Measurements from ENCODE around the gene PDE8A.

The PDE8A gene

GRCh38 chr15:84973492-84974460 is 7.9 kb upstream of the PDE8A start:
- Histone ChIP-seq H3K9me3 (ENCODE audit: control insufficient read depth, insufficient read depth, low read depth, low read length) (no peaks in the 10 kb centered on the region), H3K27ac (ENCODE audit: extremely low read depth, low read depth, low read length) (no peak overlapping the region), H3K36me3 (ENCODE audit: control insufficient read depth in 2 of 2, insufficient read depth in 1 of 2, low read length in 2 of 2) (no peaks in the 10 kb centered on the region), H3K4me1 (ENCODE audit: control insufficient read depth, insufficient read depth, low read length) (no peaks in the 10 kb centered on the region), H3K4me3 (ENCODE audit: low read depth, low read length) (no peak overlapping the region)
- TF ChIP-seq ZNF148 (tag by site-specific recombination; IDR thresholded peaks at IDR 0.05; ENCODE audit: borderline replicate concordance) = no peak
- TF ChIP-seq ZBTB49 (tag by site-specific recombination; IDR thresholded peaks at IDR 0.05; ENCODE audit: low read depth) = no peak
- TF ChIP-seq ZFP3 (tag by site-specific recombination; IDR thresholded peaks at IDR 0.05; ENCODE audit: low read depth) = no peak
- no peak for TF ChIP-seq ZNF184 (tag by site-specific recombination; IDR thresholded peaks at IDR 0.05)
- TF ChIP-seq ZNF37A (tag by site-specific recombination; IDR thresholded peaks at IDR 0.05) = no peak
- TF ChIP-seq GLIS1 (tag by site-specific recombination; IDR thresholded peaks at IDR 0.05) = no peak
- POLR2A ChIA-PET = no interaction called here
- CTCF ChIA-PET = interaction anchor here (0.6 to 0.9 kb wide), 2 partner anchors 299 to 403 kb away, joined by 3 read pairs; no protein-coding TSS in a partner anchor

GRCh38 chr15:84975871-84976351 is 5.7 kb upstream of the PDE8A start:
- Histone ChIP-seq H3K27ac (ENCODE audit: extremely low read depth, low read depth, low read length) (no peak overlapping the region), H3K4me1 (ENCODE audit: control insufficient read depth, insufficient read depth, low read length) (no peaks in the 10 kb centered on the region), H3K36me3 (ENCODE audit: control insufficient read depth in 2 of 2, insufficient read depth in 1 of 2, low read length in 2 of 2) (no peaks in the 10 kb centered on the region), H3K4me3 (ENCODE audit: low read depth, low read length) (no peak overlapping the region), H3K9me3 (ENCODE audit: control insufficient read depth, insufficient read depth, low read depth, low read length) (no peaks in the 10 kb centered on the region)
- POLR2A ChIA-PET = no interaction called here
- CTCF ChIA-PET = no interaction called here
- TF ChIP-seq ZNF341 (tag by site-specific recombination; IDR thresholded peaks at IDR 0.05; ENCODE audit: low read depth) (peak; percentile 36; the same call in 1 of the 2 replicates), SP7 (tag by site-specific recombination; IDR thresholded peaks at IDR 0.05) (no peak), ZNF777 (tag by site-specific recombination; IDR thresholded peaks at IDR 0.05; ENCODE audit: borderline replicate concordance) (no peak), ZNF24 (tag by site-specific recombination; IDR thresholded peaks at IDR 0.05) (no peak), ZFP37 (tag by site-specific recombination; IDR thresholded peaks at IDR 0.05) (no peak), HIC1 (tag by site-specific recombination; IDR thresholded peaks at IDR 0.05) (no peak), ZNF335 (tag by site-specific recombination; conservative IDR thresholded peaks at IDR 0.05) (peak; percentile 60), ZNF768 (tag by site-specific recombination; IDR thresholded peaks at IDR 0.05) (no peak), ZNF530 (tag by site-specific recombination; IDR thresholded peaks at IDR 0.05; ENCODE audit: low read depth) (no peak), PRDM4 (tag by site-specific recombination; IDR thresholded peaks at IDR 0.05) (no peak), ZNF132 (tag by site-specific recombination; IDR thresholded peaks at IDR 0.05; ENCODE audit: borderline replicate concordance) (no peak)
